Ovary (tissue), 3 donors: ENCODE measurements around the gene LUZP2.

Experiments used
- CTCF ChIP-seq, 3 donors: fragments of 450-650 bp in 2 of 3; fragments of 200-600 bp in 1 of 3; IDR thresholded peaks; one replicate each; pipeline versions ENCODE4 v1.5.1 to v1.8.0; 2016 to 2022; ENCODE audit warnings: antibody characterized with exemption in 3 of 3, mild to moderate bottlenecking in 1 of 3
- EP300 ChIP-seq: sonication (generic); formaldehyde crosslinking; IDR thresholded peaks from one replicate; pipeline ENCODE4 v1.6.1; 2017; ENCODE audit warnings: antibody characterized with exemption
- donor health status: DM: no; HTN: no; CAD: no.

- TF ChIP-seq CTCF (IDR thresholded peaks at IDR 0.05), result no peak
- TF ChIP-seq EP300, result no peak
These were observed 14.7 kb downstream of the LUZP2 start for GRCh38 chr11:24511511-24511910.
